ENCODE results near the gene HSPE1. TPM values are rescaled to one million over a fixed set of nuclear protein-coding genes. Genes with fewer than 3 reads are reported as not detected.

Gene HSPE1
- total RNA-seq, 2 experiments from 2014 or later = 189 to 259 TPM

DNA sequence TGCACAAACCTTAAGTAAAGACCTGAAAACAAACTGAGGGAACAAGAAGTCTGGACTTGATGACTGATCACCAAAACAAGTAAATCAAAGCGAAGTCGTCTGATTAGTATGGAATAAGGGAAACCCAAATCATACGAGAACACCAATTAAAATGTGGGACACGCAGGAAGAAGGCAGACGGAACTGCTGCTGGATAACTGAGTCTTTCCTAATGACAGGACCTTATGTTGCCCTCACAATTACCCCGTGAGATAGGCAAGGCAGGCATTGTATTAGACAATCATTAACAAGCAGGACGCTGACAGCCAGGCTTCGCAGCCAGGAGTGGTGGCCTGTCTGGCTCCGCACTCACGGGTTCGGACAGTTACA lies 47.4 kb upstream of the HSPE1 start:
- POLR2A ChIA-PET = interaction anchor here (0.6 to 3.5 kb wide), 10 partner anchors 9 to 63 kb away, joined by 3 to 41 read pairs (median 4); partner anchors contain the start of genes HSPD1, HSPE1 and SF3B1
- Histone ChIP-seq H3K27ac (ENCODE audit: low read depth, low read length, poor library complexity, severe bottlenecking) (peak overlapping the region; percentile 55), H3K4me2 (ENCODE audit: low read length) (peak overlapping the region; percentile 75), H4K20me1 (ENCODE audit: insufficient read depth, low read length) (no peaks in the 10 kb centered on the region), H3K9me2 (ENCODE audit: insufficient read depth, low read length) (no peaks in the 10 kb centered on the region), H3K9me3 (ENCODE audit: low read length) (no peaks in the 10 kb centered on the region), H3K36me3 (ENCODE audit: insufficient read depth, low read length) (peaks cover 7% of the 10 kb centered on the region; the same call in 1 of the 2 replicates), H3K4me1 (ENCODE audit: insufficient read depth, low read length, poor library complexity, severe bottlenecking) (peaks cover 17% of the 10 kb centered on the region), H3K79me2 (ENCODE audit: insufficient read depth, low read depth, low read length) (peaks cover 36% of the 10 kb centered on the region), H2AFZ (ENCODE audit: low read length) (peak overlapping the region; percentile 64), H3K4me3 (ENCODE audit: low read depth, low read length, poor library complexity, severe bottlenecking) (peak overlapping the region; percentile 84)
- DNase-seq (ENCODE audit: low spot score) = no peak
- intact Hi-C loops (cut with micrococcal nuclease; ENCODE audit: unreplicated experiment) = loop anchor here (1.0 to 5.0 kb wide), 4 partner anchors 17 to 255 kb away; partner anchors contain the start of genes HSPE1, MARS2 and SF3B1
- CTCF ChIA-PET (ENCODE audit: unreplicated experiment) = interaction anchor here (1.0 kb wide), 1 partner anchor 13 kb away, joined by 3 read pairs; no protein-coding TSS in a partner anchor
- no peak for TF ChIP-seq EZH2phosphoT487 (IDR thresholded peaks at IDR 0.05; ENCODE audit: borderline replicate concordance, low read depth, low read length)
- TF ChIP-seq, protein P1, sequence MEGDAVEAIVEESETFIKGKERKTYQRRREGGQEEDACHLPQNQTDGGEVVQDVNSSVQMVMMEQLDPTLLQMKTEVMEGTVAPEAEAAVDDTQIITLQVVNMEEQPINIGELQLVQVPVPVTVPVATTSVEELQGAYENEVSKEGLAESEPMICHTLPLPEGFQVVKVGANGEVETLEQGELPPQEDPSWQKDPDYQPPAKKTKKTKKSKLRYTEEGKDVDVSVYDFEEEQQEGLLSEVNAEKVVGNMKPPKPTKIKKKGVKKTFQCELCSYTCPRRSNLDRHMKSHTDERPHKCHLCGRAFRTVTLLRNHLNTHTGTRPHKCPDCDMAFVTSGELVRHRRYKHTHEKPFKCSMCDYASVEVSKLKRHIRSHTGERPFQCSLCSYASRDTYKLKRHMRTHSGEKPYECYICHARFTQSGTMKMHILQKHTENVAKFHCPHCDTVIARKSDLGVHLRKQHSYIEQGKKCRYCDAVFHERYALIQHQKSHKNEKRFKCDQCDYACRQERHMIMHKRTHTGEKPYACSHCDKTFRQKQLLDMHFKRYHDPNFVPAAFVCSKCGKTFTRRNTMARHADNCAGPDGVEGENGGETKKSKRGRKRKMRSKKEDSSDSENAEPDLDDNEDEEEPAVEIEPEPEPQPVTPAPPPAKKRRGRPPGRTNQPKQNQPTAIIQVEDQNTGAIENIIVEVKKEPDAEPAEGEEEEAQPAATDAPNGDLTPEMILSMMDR (conservative IDR thresholded peaks at IDR 0.05; ENCODE audit: low read length) = no peak
- TSS peak; percentile 99 for BruUV-seq (replicated peaks)

- Histone ChIP-seq H3K9me2 (ENCODE audit: insufficient read depth, low read length) (no peaks in the 10 kb centered on the region), H3K36me3 (ENCODE audit: insufficient read depth, low read length) (peaks cover 7% of the 10 kb centered on the region; the same call in 1 of the 2 replicates), H4K20me1 (ENCODE audit: insufficient read depth, low read length) (no peaks in the 10 kb centered on the region), H3K79me2 (ENCODE audit: insufficient read depth, low read depth, low read length) (peaks cover 41% of the 10 kb centered on the region), H3K4me2 (ENCODE audit: low read length) (peak within 1 kb of the TSS; percentile 75), H2AFZ (ENCODE audit: low read length) (peak within 1 kb of the TSS; percentile 82), H3K4me3 (ENCODE audit: low read depth, low read length, poor library complexity, severe bottlenecking) (peak within 1 kb of the TSS; percentile 84), H3K4me1 (ENCODE audit: insufficient read depth, low read length, poor library complexity, severe bottlenecking) (peaks cover 17% of the 10 kb centered on the region), H3K9me3 (ENCODE audit: low read length) (no peaks in the 10 kb centered on the region), H3K27ac (ENCODE audit: low read depth, low read length, poor library complexity, severe bottlenecking) (peak within 1 kb of the TSS; percentile 72)
- peak; percentile 100 for DNase-seq (ENCODE audit: low spot score)
- no TSS peak for BruUV-seq (replicated peaks)
- POLR2A ChIA-PET = interaction anchor here (0.6 to 3.5 kb wide), 12 partner anchors 10 to 313 kb away, joined by 3 to 41 read pairs (median 4); partner anchors contain the start of genes HSPD1, HSPE1 and SF3B1
- CTCF ChIA-PET (ENCODE audit: unreplicated experiment) = interaction anchor here (1.0 kb wide), 1 partner anchor 13 kb away, joined by 3 read pairs; no protein-coding TSS in a partner anchor
- TF ChIP-seq, protein P1 (conservative IDR thresholded peaks at IDR 0.05; ENCODE audit: low read length) = peak; percentile 55; the same call in 1 of the 2 replicates
- no peak for TF ChIP-seq EZH2phosphoT487 (IDR thresholded peaks at IDR 0.05; ENCODE audit: borderline replicate concordance, low read depth, low read length)
- intact Hi-C loops (cut with micrococcal nuclease; ENCODE audit: unreplicated experiment) = loop anchor here (1.0 to 5.0 kb wide), 4 partner anchors 18 to 254 kb away; partner anchors contain the start of genes HSPE1, MARS2 and SF3B1
These were observed 46.9 kb upstream of the HSPE1 start, which contains the start of gene COQ10B for GRCh38 chr2:197453123-197453913. Gene COQ10B (plus strand): TSS chr2:197453552. CDS start chr2:197453561, 9 bp downstream.
